ENCODE results near the gene ZNF487. TPM values are rescaled to one million over a fixed set of nuclear protein-coding genes. Genes with fewer than 3 reads are reported as not detected.

The ZNF487 gene
- total RNA-seq, 1 donor from 2014 or later, result 2.9 TPM

DNA sequence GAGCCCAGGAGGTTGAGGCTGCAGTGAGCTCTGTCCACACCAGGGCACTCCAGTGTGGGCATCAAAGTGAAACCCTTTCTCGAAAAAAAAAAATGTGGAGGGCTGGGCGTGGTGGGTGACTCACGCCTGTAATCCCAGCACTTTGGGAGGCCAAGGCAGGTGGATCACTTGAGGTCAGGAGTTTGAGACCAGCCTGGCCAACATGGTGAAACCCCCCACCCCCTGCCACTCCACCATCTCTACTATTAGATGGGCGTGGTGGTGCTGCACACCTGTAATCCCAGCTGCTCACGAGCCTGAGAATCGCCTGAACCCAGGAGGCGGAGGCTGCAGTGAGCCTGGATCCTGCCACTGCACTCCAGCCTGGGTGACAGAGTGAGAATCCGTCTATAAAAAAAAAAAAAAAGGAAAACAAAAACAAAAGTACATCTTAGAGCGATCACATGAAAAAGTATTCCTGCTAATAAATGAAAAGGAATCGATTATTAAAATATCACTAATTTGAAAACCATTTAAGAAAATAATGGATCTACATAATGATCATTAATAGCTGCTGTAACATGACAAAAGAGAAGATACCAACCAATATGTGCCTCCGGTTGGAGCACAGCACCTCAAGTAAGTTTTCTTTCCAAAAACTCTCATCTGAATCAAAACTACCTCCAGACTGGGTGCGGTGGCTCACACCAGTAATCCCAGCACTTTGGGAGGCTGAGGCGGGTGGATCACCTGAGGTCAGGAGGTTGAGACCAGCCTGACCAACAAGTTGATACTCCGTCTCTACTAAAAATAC, 32.8 kb upstream of the ZNF487 start:
- DNase-seq, result no peak
- intact Hi-C loops (cut with micrococcal nuclease), result no loop called here
- POLR2A ChIA-PET, result interaction anchor here (0.5 to 1.0 kb wide), 3 partner anchors 15 to 21 kb away, joined by 3 read pairs; no protein-coding TSS in a partner anchor
- Mint-ChIP-seq H3K4me3 (peak overlapping the region; percentile 74), H3K27me3 (no peaks in the 10 kb centered on the region), H3K36me3 (ENCODE audit: low read depth) (peaks cover 58% of the 10 kb centered on the region), H3K9me3 (no peaks in the 10 kb centered on the region), H3K4me1 (peaks cover 76% of the 10 kb centered on the region), H3K27ac (peak overlapping the region; percentile 72)
- TF ChIP-seq, protein P1, sequence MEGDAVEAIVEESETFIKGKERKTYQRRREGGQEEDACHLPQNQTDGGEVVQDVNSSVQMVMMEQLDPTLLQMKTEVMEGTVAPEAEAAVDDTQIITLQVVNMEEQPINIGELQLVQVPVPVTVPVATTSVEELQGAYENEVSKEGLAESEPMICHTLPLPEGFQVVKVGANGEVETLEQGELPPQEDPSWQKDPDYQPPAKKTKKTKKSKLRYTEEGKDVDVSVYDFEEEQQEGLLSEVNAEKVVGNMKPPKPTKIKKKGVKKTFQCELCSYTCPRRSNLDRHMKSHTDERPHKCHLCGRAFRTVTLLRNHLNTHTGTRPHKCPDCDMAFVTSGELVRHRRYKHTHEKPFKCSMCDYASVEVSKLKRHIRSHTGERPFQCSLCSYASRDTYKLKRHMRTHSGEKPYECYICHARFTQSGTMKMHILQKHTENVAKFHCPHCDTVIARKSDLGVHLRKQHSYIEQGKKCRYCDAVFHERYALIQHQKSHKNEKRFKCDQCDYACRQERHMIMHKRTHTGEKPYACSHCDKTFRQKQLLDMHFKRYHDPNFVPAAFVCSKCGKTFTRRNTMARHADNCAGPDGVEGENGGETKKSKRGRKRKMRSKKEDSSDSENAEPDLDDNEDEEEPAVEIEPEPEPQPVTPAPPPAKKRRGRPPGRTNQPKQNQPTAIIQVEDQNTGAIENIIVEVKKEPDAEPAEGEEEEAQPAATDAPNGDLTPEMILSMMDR (IDR thresholded peaks at IDR 0.05), result no peak
- CTCF ChIA-PET, result no interaction called here
- no peak for ATAC-seq (ENCODE audit: low read depth)

DNA sequence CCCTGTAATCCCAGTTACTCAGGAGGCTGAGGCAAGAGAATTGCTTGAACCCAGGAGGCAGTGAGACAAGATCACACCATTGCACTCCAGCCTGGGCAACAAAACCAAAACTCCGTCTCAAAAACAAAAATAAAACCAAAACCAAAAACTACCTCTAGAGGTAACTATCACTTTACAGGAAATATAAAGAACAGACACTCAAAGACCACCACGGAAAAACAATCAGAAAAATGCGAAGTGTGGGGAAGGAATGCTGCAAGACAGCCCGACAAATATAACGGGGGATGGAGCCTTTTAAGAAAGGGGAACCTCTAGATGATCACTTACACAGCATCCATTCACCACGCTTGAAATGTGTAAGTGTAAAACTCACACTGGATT, 32.2 kb upstream of the ZNF487 start:
- peak overlapping the region; percentile 72 for H3K27ac Mint-ChIP-seq
- intact Hi-C loops (cut with micrococcal nuclease), result loop anchor here (5.0 kb wide), 2 partner anchors 168 to 243 kb away; partner anchors contain the start of genes ZNF239 and ZNF32
- CTCF ChIA-PET, result no interaction called here
- peak overlapping the region; percentile 74 for H3K4me3 Mint-ChIP-seq
- no peaks in the 10 kb centered on the region for H3K9me3 Mint-ChIP-seq
- TF ChIP-seq, protein P1 (IDR thresholded peaks at IDR 0.05), result no peak
- no peaks in the 10 kb centered on the region for H3K27me3 Mint-ChIP-seq
- peaks cover 70% of the 10 kb centered on the region for H3K4me1 Mint-ChIP-seq
- POLR2A ChIA-PET, result interaction anchor here (1.1 kb wide), 2 partner anchors 17 to 32 kb away, joined by 3 to 4 read pairs; partner anchors contain the start of gene ZNF487
- DNase-seq (no peak), ATAC-seq (ENCODE audit: low read depth) (no peak)
- peaks cover 53% of the 10 kb centered on the region for H3K36me3 Mint-ChIP-seq (ENCODE audit: low read depth)

DNA sequence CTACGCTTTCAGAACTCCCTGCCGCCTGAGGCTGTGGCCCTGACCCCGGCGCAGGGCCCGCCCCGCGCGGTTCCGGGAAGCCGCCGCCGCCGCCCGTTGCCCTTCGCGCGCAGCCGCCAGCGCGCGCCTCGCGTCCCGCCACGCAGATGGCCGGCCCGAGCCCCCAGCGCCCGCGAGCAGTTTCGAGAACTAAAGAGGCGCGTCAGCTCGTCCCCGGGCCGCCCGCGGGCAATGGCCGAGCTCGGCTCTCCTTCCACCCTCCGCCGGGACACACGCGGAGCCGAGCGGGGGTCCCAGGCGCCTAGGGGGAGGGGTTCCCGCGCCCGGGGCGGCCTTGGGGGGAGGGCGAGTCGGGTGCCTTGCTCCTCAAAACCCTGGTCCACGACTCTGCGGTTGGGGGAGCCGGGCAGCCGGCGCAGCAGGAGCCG, 29.7 kb upstream of the ZNF487 start:
- Mint-ChIP-seq H3K4me3 (peak overlapping the region; percentile 95), H3K9me3 (no peaks in the 10 kb centered on the region), H3K4me1 (peaks cover 52% of the 10 kb centered on the region), H3K27ac (peak overlapping the region; percentile 98), H3K36me3 (ENCODE audit: low read depth) (peaks cover 35% of the 10 kb centered on the region), H3K27me3 (no peaks in the 10 kb centered on the region)
- intact Hi-C loops (cut with micrococcal nuclease), result loop anchor here (1.0 to 5.0 kb wide), 4 partner anchors 10 to 269 kb away; partner anchors contain the start of genes CSGALNACT2, ZNF239 and ZNF32
- CTCF ChIA-PET, result interaction anchor here (1.0 to 1.8 kb wide), 3 partner anchors 11 to 21 kb away, joined by 3 to 5 read pairs (median 4); no protein-coding TSS in a partner anchor
- peak; percentile 6 for ATAC-seq (ENCODE audit: low read depth)
- POLR2A ChIA-PET, result interaction anchor here (0.9 to 5.3 kb wide), 10 partner anchors 11 to 625 kb away, joined by 3 to 128 read pairs (median 10); partner anchors contain the start of genes BMS1, ZNF239 and ZNF487
- DNase-seq, result peak; percentile 69
- TF ChIP-seq, protein P1 (IDR thresholded peaks at IDR 0.05), result no peak

DNA sequence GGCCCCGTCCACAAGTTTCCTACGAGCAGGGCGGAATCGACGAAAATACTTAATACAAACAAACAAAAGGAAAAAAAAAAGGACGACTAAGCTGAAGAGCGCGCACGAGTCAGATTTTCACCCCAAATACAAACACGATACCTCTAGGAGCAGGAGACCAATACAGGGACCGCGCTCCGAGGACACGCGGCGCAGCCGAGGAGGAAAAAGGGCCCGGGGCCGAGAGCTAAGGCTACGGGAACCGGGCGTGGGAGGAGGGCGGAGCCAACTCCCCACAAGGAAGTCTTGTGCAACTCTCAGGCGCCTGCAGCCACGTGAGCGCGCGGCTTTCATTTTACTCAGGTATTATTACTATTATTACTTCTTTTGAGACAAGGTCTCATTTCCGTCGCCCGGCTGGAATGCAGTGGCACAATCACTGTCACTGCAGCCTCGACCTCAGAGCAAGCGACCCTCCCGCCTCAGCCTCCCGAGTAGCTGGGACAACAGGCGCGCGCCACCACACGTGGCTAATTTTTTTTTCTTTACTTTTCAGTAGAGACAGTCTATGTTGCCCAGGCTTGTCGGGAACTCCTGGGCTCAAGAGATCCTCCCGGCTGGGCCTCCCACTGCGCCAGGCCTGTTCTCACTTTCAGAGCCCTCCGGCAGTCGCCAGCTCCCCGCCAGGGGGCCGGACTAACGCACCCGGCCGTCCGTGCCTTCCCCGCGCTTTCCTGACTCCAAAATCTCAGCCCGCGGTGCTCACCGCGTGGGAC, 29.2 kb upstream of the ZNF487 start:
- Mint-ChIP-seq H3K4me1 (peaks cover 46% of the 10 kb centered on the region), H3K9me3 (no peaks in the 10 kb centered on the region), H3K27me3 (no peaks in the 10 kb centered on the region), H3K27ac (peak overlapping the region; percentile 98), H3K4me3 (peak overlapping the region; percentile 95), H3K36me3 (ENCODE audit: low read depth) (peaks cover 29% of the 10 kb centered on the region)
- ChIA-PET POLR2A (interaction anchor here (0.7 to 5.3 kb wide), 14 partner anchors 12 to 626 kb away, joined by 3 to 128 read pairs (median 6); partner anchors contain the start of genes BMS1, ZNF239 and ZNF487), CTCF (interaction anchor here (1.0 to 1.8 kb wide), 3 partner anchors 11 to 20 kb away, joined by 3 to 5 read pairs (median 4); no protein-coding TSS in a partner anchor)
- intact Hi-C loops (cut with micrococcal nuclease), result loop anchor here (1.0 to 5.0 kb wide), 7 partner anchors 10 to 855 kb away; partner anchors contain the start of genes CSGALNACT2, ZNF239, ZNF32 and ZNF33B
- ATAC-seq (ENCODE audit: low read depth) (peak; percentile 35), DNase-seq (peak; percentile 75)
- TF ChIP-seq, protein P1 (IDR thresholded peaks at IDR 0.05), result no peak
